Liver (tissue), 9 donors: ENCODE results near the gene GNAI3. TPM values are rescaled to one million over a fixed set of nuclear protein-coding genes. Genes with fewer than 3 reads are reported as not detected.

Experiments used
- DNase-seq: peaks from one replicate; pipeline ENCODE4 v3.0.0-alpha.2; 2017; ENCODE audit warnings: low spot score
- H3K27ac ChIP-seq, 2 donors: one replicate each; pipeline ENCODE4 v1.7.0; 2013; ENCODE audit warnings: inconsistent platforms in 2 of 2, low read length in 2 of 2, control low read depth in 1 of 2, low read depth in 1 of 2, mild to moderate bottlenecking in 1 of 2
- H3K27me3 ChIP-seq, 4 donors: one replicate each; pipeline versions ENCODE4 v1.6.1 to v1.7.0; 2013; ENCODE audit warnings: low read length in 3 of 4, inconsistent platforms in 1 of 4, mild to moderate bottlenecking in 1 of 4, moderate library complexity in 1 of 4; ENCODE audit not compliant: control insufficient read depth in 4 of 4, insufficient read depth in 4 of 4
- H3K36me3 ChIP-seq, 4 donors: one replicate each; pipeline versions ENCODE4 v1.6.1 to v1.7.0; 2013; ENCODE audit warnings: low read length in 3 of 4, mild to moderate bottlenecking in 3 of 4, low read depth in 1 of 4, moderate library complexity in 1 of 4; ENCODE audit not compliant: control insufficient read depth in 4 of 4, insufficient read depth in 3 of 4
- H3K4me1 ChIP-seq, 4 donors: one replicate each; pipeline versions ENCODE4 v1.6.1 to v1.7.0; 2013; ENCODE audit warnings: low read length in 3 of 4, mild to moderate bottlenecking in 3 of 4, moderate library complexity in 1 of 4; ENCODE audit not compliant: control insufficient read depth in 4 of 4, insufficient read depth in 4 of 4
- H3K4me3 ChIP-seq, 3 donors: one replicate each; pipeline versions ENCODE4 v1.6.1 to v1.7.0; 2013; ENCODE audit warnings: low read length in 3 of 3, control low read depth in 1 of 3, low read depth in 1 of 3, mild to moderate bottlenecking in 1 of 3
- H3K9ac ChIP-seq, 2 donors: one replicate each; pipeline ENCODE4 v1.7.0; 2013; ENCODE audit warnings: low read length in 2 of 2, mild to moderate bottlenecking in 2 of 2, moderate library complexity in 2 of 2, control low read depth in 1 of 2, low read depth in 1 of 2
- H3K9me3 ChIP-seq, 4 donors: one replicate each; pipeline versions ENCODE4 v1.6.1 to v1.7.0; 2013; ENCODE audit warnings: low read length in 3 of 4; ENCODE audit not compliant: control insufficient read depth in 4 of 4
- EGR1 ChIP-seq, 2 donors: IDR thresholded peaks; 2 replicates each; pipeline ENCODE4 v1.6.1; 2016 to 2018; ENCODE audit warnings: antibody characterized with exemption in 2 of 2, low read depth in 2 of 2
- FOXA1 ChIP-seq: IDR thresholded peaks from 2 replicates; pipeline ENCODE4 v1.6.1; 2016; ENCODE audit warnings: antibody characterized with exemption
- FOXA2 ChIP-seq: IDR thresholded peaks from 2 replicates; pipeline ENCODE4 v1.6.1; 2016; ENCODE audit warnings: antibody characterized with exemption
- GABPA ChIP-seq, 2 donors: IDR thresholded peaks in 1 of 2; conservative IDR thresholded peaks in 1 of 2; 2 replicates each; pipeline ENCODE4 v1.6.1; 2016; ENCODE audit warnings: antibody characterized with exemption in 2 of 2, mild to moderate bottlenecking in 1 of 2, moderate library complexity in 1 of 2
- HNF4A ChIP-seq, 2 donors: conservative IDR thresholded peaks; 2 replicates each; pipeline ENCODE4 v1.6.1; 2016; ENCODE audit warnings: antibody characterized with exemption in 2 of 2, mild to moderate bottlenecking in 2 of 2
- HNF4G ChIP-seq: IDR thresholded peaks from 2 replicates; pipeline ENCODE4 v1.6.1; 2016; ENCODE audit warnings: antibody characterized with exemption
- JUND ChIP-seq, 2 donors: IDR thresholded peaks; 2 replicates each; pipeline ENCODE4 v1.6.1; 2016; ENCODE audit warnings: antibody characterized with exemption in 2 of 2
- NR2F2 ChIP-seq: IDR thresholded peaks from 2 replicates; pipeline ENCODE4 v1.6.1; 2016; ENCODE audit warnings: antibody characterized with exemption
- RAD21 ChIP-seq, 2 donors: IDR thresholded peaks; 2 replicates each; pipeline ENCODE4 v1.6.1; 2016; ENCODE audit warnings: antibody characterized with exemption in 2 of 2, mild to moderate bottlenecking in 2 of 2
- RXRA ChIP-seq, 2 donors: IDR thresholded peaks; 2 replicates each; pipeline ENCODE4 v1.6.1; 2017 to 2018; ENCODE audit warnings: antibody characterized with exemption in 2 of 2, mild to moderate bottlenecking in 1 of 2
- TAF1 ChIP-seq: conservative IDR thresholded peaks from 2 replicates; pipeline ENCODE4 v1.6.1; 2016; ENCODE audit warnings: antibody characterized with exemption, mild to moderate bottlenecking
- YY1 ChIP-seq: IDR thresholded peaks from 2 replicates; pipeline ENCODE4 v1.6.1; 2016; ENCODE audit warnings: antibody characterized with exemption, mild to moderate bottlenecking
- WGBS: extraction: QIAGEN DNeasy Blood & Tissue Kit; methylation state at CpG from one replicate; pipeline ENCODE4 v1.1.7; 2013; 5-methylcytosine and 5-hydroxymethylcytosine counted together
- polyA plus RNA-seq, 2 donors: library from polyadenylated mRNA; stranded (reverse) in 1 of 2; unstranded in 1 of 2; fragments of 200-250 nt in 1 of 2; fragments of >200 nt in 1 of 2; fragmentation: Nextera tagmentation in 1 of 2; extraction: Ambion mirVana in 1 of 2; gene quantifications; one replicate each; pipeline versions ENCODE4 v1.2.1 to v1.2.3, GENCODE V29; 2013 to 2015
- total RNA-seq, 2 donors: library from RNA; depleted of rRNA; stranded (reverse); fragments of >200 nt; gene quantifications; one replicate each; pipeline ENCODE4 v1.2.3, GENCODE V29; 2014
- TF ChIP-seq, protein P1 (sequence below): IDR thresholded peaks from 2 replicates; pipeline ENCODE4 v1.6.1; 2016; ENCODE audit warnings: antibody characterized with exemption
- TF ChIP-seq, protein P2 (sequence below): IDR thresholded peaks from 2 replicates; pipeline ENCODE4 v1.6.1; 2016; ENCODE audit warnings: antibody characterized with exemption
- TF ChIP-seq, protein P3 (sequence below): fragments of 150-350 bp; IDR thresholded peaks from 2 replicates; pipeline ENCODE4 v1.5.1; 2017; ENCODE audit warnings: improper control_type of control experiment, low read depth, low read length; ENCODE audit not compliant: missing input control
- TF ChIP-seq, protein P4 (sequence below): IDR thresholded peaks from 2 replicates; pipeline ENCODE4 v1.6.1; 2016; ENCODE audit warnings: antibody characterized with exemption, mild to moderate bottlenecking
- TF ChIP-seq, protein P5 (sequence below): IDR thresholded peaks from 2 replicates; pipeline ENCODE4 v1.6.1; 2016; ENCODE audit warnings: antibody characterized with exemption
- donor health status: healthy.
- donor health status: healthy.
- donor health status: healthy.
- donor health status: healthy.
- donor health status: healthy.

GNAI3 gene
- total and polyA plus RNA-seq, 4 donors: 1.9 to 6.5 (median 4.3) TPM

DNA sequence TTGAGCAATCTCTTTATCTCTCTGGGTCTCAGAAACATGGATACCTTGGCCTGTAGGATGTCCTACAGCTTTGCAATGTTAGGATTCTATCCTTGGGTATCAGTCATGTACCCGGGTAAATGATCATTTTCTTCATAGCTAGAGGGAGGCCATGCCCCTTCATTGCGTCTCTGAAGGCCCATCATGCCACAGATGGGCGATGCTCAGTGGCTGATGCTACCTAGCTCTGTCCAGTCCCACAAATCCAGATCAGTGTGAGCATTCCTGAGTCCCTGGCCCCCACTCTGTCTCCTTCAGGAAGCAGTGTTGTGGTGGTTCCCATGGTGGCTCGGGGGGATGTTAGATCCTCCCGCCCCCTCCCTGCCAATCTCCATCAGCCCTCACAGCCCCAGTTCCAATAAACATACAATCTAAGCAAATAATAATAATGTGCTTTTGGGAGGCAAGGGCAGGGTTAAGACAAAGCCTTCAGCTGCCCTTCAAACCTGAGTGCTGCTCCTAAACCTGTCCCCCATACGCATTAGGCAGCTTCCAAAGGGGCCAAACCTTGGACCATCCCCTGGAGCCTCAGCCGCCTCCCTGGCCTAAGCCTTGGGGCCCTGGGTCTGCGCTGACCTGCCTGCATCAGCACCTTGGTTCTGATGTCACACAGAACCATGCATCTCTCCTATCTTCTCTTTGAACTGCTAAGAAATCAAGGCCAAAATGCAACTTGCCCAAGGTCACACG is 9.4 kb upstream of the GNAI3 start:
- H3K9me3 ChIP-seq: no peaks in the 10 kb centered on the region
- H3K4me3 ChIP-seq: no peak overlapping the region
- WGBS: 94% methylated on average over 9 of the region's 9 CpGs
- no peak for DNase-seq
- no peaks in the 10 kb centered on the region for H3K36me3 ChIP-seq
- no peaks in the 10 kb centered on the region for H3K27me3 ChIP-seq
- no peaks in the 10 kb centered on the region for H3K4me1 ChIP-seq
- no peak overlapping the region for H3K27ac ChIP-seq
- TF ChIP-seq, protein P1, sequence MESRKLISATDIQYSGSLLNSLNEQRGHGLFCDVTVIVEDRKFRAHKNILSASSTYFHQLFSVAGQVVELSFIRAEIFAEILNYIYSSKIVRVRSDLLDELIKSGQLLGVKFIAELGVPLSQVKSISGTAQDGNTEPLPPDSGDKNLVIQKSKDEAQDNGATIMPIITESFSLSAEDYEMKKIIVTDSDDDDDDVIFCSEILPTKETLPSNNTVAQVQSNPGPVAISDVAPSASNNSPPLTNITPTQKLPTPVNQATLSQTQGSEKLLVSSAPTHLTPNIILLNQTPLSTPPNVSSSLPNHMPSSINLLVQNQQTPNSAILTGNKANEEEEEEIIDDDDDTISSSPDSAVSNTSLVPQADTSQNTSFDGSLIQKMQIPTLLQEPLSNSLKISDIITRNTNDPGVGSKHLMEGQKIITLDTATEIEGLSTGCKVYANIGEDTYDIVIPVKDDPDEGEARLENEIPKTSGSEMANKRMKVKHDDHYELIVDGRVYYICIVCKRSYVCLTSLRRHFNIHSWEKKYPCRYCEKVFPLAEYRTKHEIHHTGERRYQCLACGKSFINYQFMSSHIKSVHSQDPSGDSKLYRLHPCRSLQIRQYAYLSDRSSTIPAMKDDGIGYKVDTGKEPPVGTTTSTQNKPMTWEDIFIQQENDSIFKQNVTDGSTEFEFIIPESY: no peak
- TF ChIP-seq YY1 (no peak), FOXA1 (no peak), HNF4G (no peak), HNF4A (conservative IDR thresholded peaks at IDR 0.05) (no peak), JUND (IDR thresholded peaks at IDR 0.05) (no peak), RXRA (IDR thresholded peaks at IDR 0.05) (no peak)
- TF ChIP-seq, protein P2, sequence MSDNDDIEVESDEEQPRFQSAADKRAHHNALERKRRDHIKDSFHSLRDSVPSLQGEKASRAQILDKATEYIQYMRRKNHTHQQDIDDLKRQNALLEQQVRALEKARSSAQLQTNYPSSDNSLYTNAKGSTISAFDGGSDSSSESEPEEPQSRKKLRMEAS: no peak
- TF ChIP-seq, protein P3, sequence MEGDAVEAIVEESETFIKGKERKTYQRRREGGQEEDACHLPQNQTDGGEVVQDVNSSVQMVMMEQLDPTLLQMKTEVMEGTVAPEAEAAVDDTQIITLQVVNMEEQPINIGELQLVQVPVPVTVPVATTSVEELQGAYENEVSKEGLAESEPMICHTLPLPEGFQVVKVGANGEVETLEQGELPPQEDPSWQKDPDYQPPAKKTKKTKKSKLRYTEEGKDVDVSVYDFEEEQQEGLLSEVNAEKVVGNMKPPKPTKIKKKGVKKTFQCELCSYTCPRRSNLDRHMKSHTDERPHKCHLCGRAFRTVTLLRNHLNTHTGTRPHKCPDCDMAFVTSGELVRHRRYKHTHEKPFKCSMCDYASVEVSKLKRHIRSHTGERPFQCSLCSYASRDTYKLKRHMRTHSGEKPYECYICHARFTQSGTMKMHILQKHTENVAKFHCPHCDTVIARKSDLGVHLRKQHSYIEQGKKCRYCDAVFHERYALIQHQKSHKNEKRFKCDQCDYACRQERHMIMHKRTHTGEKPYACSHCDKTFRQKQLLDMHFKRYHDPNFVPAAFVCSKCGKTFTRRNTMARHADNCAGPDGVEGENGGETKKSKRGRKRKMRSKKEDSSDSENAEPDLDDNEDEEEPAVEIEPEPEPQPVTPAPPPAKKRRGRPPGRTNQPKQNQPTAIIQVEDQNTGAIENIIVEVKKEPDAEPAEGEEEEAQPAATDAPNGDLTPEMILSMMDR: no peak
- TF ChIP-seq, protein P4, sequence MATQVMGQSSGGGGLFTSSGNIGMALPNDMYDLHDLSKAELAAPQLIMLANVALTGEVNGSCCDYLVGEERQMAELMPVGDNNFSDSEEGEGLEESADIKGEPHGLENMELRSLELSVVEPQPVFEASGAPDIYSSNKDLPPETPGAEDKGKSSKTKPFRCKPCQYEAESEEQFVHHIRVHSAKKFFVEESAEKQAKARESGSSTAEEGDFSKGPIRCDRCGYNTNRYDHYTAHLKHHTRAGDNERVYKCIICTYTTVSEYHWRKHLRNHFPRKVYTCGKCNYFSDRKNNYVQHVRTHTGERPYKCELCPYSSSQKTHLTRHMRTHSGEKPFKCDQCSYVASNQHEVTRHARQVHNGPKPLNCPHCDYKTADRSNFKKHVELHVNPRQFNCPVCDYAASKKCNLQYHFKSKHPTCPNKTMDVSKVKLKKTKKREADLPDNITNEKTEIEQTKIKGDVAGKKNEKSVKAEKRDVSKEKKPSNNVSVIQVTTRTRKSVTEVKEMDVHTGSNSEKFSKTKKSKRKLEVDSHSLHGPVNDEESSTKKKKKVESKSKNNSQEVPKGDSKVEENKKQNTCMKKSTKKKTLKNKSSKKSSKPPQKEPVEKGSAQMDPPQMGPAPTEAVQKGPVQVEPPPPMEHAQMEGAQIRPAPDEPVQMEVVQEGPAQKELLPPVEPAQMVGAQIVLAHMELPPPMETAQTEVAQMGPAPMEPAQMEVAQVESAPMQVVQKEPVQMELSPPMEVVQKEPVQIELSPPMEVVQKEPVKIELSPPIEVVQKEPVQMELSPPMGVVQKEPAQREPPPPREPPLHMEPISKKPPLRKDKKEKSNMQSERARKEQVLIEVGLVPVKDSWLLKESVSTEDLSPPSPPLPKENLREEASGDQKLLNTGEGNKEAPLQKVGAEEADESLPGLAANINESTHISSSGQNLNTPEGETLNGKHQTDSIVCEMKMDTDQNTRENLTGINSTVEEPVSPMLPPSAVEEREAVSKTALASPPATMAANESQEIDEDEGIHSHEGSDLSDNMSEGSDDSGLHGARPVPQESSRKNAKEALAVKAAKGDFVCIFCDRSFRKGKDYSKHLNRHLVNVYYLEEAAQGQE: no peak
- no peak overlapping the region for H3K9ac ChIP-seq

DNA sequence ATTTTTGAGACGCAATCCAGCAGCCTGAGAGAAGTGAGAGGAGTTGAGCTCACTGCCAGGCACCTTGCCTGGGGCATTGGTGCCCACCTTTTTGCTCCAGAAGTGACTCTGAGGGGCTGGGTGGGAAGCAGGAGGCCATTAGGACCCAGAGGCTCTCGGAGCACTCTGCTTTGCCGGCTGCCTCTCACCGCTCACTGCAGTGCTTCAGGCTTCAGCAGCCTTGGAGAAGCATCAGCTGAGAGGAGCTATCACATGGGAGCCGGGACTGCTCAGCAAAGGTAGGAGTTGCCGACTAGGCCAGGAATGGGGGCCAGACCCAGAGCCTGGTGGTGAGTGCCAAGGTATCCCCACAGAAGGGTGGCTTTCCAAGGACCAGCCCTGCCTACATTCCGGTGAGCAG is 8.7 kb upstream of the GNAI3 start, which contains the start of gene GPR61:
TSS of gene GPR61 (plus strand) at position 197 of the 400 bp plus-strand sequence. CDS start 3,151 bp downstream, outside the sequence.
- H3K9ac ChIP-seq: no peak within 1 kb of the TSS
- DNase-seq: no peak
- no peak within 1 kb of the TSS for H3K27ac ChIP-seq
- H3K4me1 ChIP-seq: peaks cover 0 to 6% (median 4%) of the 10 kb centered on the region in 4 donors
- H3K9me3 ChIP-seq: no peaks in the 10 kb centered on the region
- no peaks in the 10 kb centered on the region for H3K27me3 ChIP-seq
- no peak within 1 kb of the TSS for H3K4me3 ChIP-seq
- WGBS: 75% methylated on average over 7 of the region's 7 CpGs
- H3K36me3 ChIP-seq: no peaks in the 10 kb centered on the region
- TF ChIP-seq RAD21 (IDR thresholded peaks at IDR 0.05): no peak
- no peak for TF ChIP-seq JUND (IDR thresholded peaks at IDR 0.05)
- no peak for TF ChIP-seq FOXA2
- no peak for TF ChIP-seq EGR1 (IDR thresholded peaks at IDR 0.05; ENCODE audit: low read depth in 2 of 2)
- TF ChIP-seq, protein P5, sequence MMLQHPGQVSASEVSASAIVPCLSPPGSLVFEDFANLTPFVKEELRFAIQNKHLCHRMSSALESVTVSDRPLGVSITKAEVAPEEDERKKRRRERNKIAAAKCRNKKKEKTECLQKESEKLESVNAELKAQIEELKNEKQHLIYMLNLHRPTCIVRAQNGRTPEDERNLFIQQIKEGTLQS: no peak
- no peak for TF ChIP-seq RXRA (IDR thresholded peaks at IDR 0.05)
- TF ChIP-seq HNF4A (conservative IDR thresholded peaks at IDR 0.05): no peak
- TF ChIP-seq, protein P3: no peak
- TF ChIP-seq, protein P2: no peak
- TF ChIP-seq YY1: no peak
- no peak for TF ChIP-seq GABPA (IDR thresholded peaks at IDR 0.05 in 1 of 2, conservative IDR thresholded peaks at IDR 0.05 in 1 of 2)
- TF ChIP-seq HNF4G: no peak
- TF ChIP-seq TAF1: no peak
- TF ChIP-seq NR2F2: no peak
